H1 (cell line): ENCODE data around the gene CCDC169. TPM values are rescaled to one million over a fixed set of nuclear protein-coding genes. Genes with fewer than 3 reads are reported as not detected.

Experiments
- BCL11A ChIP-seq, 2 experiments: IDR thresholded peaks; one replicate each; pipeline ENCODE4 v1.6.1; 2011; ENCODE audit warnings: low read depth in 2 of 2, low read length in 2 of 2, mild to moderate bottlenecking in 2 of 2
- BRCA1 ChIP-seq: IDR thresholded peaks from 2 replicates; pipeline ENCODE4 v1.6.1; 2012; ENCODE audit warnings: low read depth, low read length, improper control_type of control experiment
- CHD2 ChIP-seq: IDR thresholded peaks from 2 replicates; pipeline ENCODE4 v1.6.1; 2012; ENCODE audit warnings: low read length, improper control_type of control experiment
- CHD7 ChIP-seq: fragments of 300-600 bp; sonication (generic); IDR thresholded peaks from 2 replicates; pipeline ENCODE4 v1.7.1; 2012; ENCODE audit warnings: low read length, moderate library complexity, mild to moderate bottlenecking, inconsistent platforms; ENCODE audit not compliant: insufficient replicate concordance
- CTBP2 ChIP-seq: IDR thresholded peaks from 2 replicates; pipeline ENCODE4 v1.7.0; 2011; ENCODE audit warnings: borderline replicate concordance, mild to moderate bottlenecking, moderate library complexity, mixed read lengths, low read length; ENCODE audit not compliant: insufficient read depth, insufficient read length
- EP300 ChIP-seq, 2 experiments: IDR thresholded peaks; 1 replicate in 1 of 2; 2 replicates in 1 of 2; pipeline ENCODE4 v1.6.1; 2011 to 2012; ENCODE audit warnings: low read depth in 2 of 2, low read length in 2 of 2, mild to moderate bottlenecking in 2 of 2, borderline replicate concordance in 1 of 2, inconsistent platforms in 1 of 2, moderate library complexity in 1 of 2
- HDAC2 ChIP-seq, 2 experiments: fragments of 300-600 bp in 1 of 2; sonication (generic) in 1 of 2; IDR thresholded peaks; 2 replicates each; pipeline ENCODE4 v1.6.1; 2011 to 2012; ENCODE audit warnings: low read depth in 2 of 2, low read length in 2 of 2, mild to moderate bottlenecking in 2 of 2, moderate library complexity in 2 of 2, borderline replicate concordance in 1 of 2, inconsistent platforms in 1 of 2
- JUN ChIP-seq: IDR thresholded peaks from 2 replicates; pipeline ENCODE4 v1.6.1; 2011; ENCODE audit warnings: low read depth, mild to moderate bottlenecking, improper control_type of control experiment, low read length
- SAP30 ChIP-seq: fragments of 300-600 bp; sonication (generic); IDR thresholded peaks from 2 replicates; pipeline ENCODE4 v1.7.1; 2012; ENCODE audit warnings: low read length, moderate library complexity, mild to moderate bottlenecking, inconsistent platforms; ENCODE audit not compliant: insufficient read depth, insufficient replicate concordance
- TBP ChIP-seq: IDR thresholded peaks from 2 replicates; pipeline ENCODE4 v1.6.1; 2011; ENCODE audit warnings: low read depth, low read length, improper control_type of control experiment
- TEAD4 ChIP-seq: IDR thresholded peaks from 2 replicates; pipeline ENCODE4 v1.6.1; 2012; ENCODE audit warnings: low read depth, low read length, inconsistent platforms, mixed read lengths
- polyA plus RNA-seq, 7 experiments: library from polyadenylated mRNA; depleted of rRNA in 3 of 7; stranded (reverse) in 5 of 7; unstranded in 2 of 7; fragments of >200 nt in 5 of 7; fragments of 200-250 nt in 2 of 7; gene quantifications; 1 replicate in 5 of 7; 2 replicates in 1 of 7; 4 replicates in 1 of 7; pipeline versions ENCODE4 v1.2.1 to v1.2.3, GENCODE V29; 2011 to 2013; ENCODE audit warnings: missing spikeins in 2 of 7, mixed read lengths in 2 of 7
- total RNA-seq: library from RNA; stranded (reverse); fragmentation: NEBNext Ultra II Directional; extraction: Animal tissue kit (Norgen Biotek cat#: 25700); gene quantifications from 2 replicates; pipeline ENCODE4 v1.2.1, GENCODE V29; 2021

Gene CCDC169
- total and polyA plus RNA-seq, 2 of the 8 experiments (the other 6 are each of a cell fraction or from before 2014, with no cell fraction given), result 7.2 to 44.0 TPM

- TF ChIP-seq CHD7 (no peak), CHD2 (no peak), TBP (no peak), TEAD4 (no peak), CTBP2 (no peak), EP300 (IDR thresholded peaks at IDR 0.05; ENCODE audit: borderline replicate concordance in 1 of 2, low read depth in 2 of 2, low read length in 2 of 2) (no peak), BRCA1 (no peak), HDAC2 (IDR thresholded peaks at IDR 0.05; ENCODE audit: borderline replicate concordance in 1 of 2, low read depth in 2 of 2, low read length in 2 of 2) (no peak), JUN (no peak), BCL11A (IDR thresholded peaks at IDR 0.05; ENCODE audit: low read depth in 2 of 2, low read length in 2 of 2) (no peak), SAP30 (no peak)
These were observed 53.5 kb downstream of the CCDC169 start (continued) for GRCh38 chr13:36244073-36244472.
